Measurements from ENCODE around the gene PER2.

PER2 gene

DNA sequence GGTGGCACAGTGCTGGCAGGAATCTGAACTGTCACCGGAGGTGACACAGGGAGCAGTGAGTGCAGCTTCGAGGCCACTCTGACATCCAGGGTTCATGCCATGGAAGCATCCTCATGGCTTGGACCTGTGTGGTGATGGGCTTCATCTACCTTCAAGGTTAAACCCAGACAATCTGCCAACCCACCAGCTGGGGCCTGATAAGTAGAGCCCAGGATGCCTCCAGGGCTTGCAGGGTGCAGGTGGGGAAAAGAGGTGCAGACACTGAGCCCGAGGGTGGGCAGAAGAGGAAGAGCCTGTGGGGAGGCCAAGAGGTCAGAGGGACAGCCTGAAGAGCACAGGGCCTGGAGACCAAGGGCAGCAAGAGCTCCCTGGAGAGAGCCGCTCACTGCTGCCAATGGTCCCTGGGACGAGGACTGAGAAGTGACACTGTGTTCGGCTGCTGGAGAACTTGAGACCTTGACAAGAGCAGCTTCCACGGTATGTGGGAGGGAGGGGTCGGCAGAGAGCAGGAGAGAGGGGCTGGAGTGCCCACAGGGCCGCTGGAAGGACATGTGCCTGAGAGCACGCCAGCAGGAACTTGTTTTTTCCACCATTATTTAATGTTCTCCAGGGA, 40.5 kb downstream of the PER2 start:
- DNase-seq (ENCODE audit: low read depth in 2 of 2), result no peak

DNA sequence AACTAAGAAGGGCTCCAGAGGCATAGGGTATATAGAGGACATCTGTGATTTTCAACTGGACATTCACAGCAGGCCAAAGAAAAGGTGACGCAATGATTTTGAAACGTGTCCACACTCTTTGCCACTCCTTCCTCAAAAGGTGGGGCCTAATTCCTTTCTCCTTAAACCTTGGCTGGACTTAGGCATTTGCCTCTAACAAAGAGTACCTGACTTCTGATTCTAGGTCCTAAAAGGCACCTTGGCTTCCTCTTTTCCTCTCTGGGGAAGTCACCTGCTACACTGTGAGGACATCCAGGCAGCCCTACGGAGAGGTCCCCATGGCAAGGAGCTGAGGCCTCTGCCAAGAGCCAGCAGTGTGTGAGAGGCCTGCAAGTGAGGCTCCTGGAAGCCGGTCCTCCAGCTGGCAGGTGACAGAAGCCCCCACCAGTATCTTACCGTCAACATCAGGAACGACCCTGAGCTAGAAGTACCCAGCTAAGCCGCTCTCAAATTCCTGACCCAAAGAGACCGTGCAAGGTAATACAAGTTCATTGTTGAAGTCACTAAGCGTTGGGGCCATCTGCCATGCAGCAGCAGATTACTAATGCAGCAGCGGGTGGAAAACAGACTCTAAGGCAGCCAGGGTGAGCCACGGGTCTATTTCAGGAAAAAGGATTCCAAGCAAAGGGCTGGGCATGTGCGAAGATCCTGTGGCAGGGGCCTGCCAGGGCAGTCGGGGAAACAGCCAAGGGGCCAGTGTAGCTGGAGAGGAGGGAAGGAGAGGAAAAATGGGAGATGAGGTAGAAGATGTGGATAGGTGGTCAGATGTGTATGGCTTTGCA, 41.2 kb downstream of the PER2 start:
- no peak for DNase-seq (ENCODE audit: low read depth in 2 of 2)

DNA sequence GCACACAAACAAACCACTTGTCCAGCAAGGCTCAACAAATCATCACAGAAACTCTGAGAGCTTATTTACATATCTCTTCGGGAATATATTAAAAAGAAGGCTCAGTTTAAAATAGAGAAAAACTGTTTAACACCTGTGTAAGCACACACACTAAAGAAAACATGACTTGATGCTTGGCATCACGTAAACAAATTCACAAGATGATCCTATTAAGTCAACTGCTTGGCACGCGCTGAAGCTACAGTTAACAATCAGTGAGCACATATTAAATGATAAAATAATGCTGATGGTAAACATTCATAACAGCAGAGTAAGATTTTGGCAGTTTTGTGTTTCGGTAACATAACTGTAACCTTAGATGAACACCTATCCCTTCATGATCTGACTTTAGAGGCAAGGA, 44.3 kb downstream of the PER2 start:
- DNase-seq (ENCODE audit: low read depth in 2 of 2), result no peak

DNA sequence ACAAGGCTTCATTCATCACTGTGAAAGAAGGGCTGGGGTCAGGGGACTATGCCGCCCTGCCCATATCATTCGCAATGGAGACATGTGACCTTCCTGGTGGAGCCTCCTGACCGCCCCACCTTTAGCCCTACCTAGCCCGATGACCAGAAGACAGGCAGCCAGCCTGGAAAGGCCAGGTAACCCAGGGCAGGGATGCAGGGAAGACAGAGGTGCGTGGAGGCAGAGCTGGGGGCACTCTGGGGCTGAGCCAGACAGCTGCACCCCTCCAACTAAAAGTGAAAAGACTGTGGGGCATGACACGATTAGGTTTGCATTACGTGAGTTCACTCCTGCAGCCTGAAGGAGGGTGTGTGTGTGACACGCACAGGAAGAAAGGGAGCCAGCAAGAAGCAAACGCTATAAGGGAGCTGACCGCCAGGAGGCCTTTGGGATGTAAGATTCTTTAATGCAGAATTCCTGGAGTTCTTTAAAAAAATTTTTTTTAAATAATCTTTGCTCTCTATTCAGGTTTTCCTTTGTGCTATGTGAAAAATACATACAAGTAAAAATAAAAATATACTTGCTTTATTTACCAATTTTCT, 44.8 kb downstream of the PER2 start:
- no peak for DNase-seq (ENCODE audit: low read depth in 2 of 2)

DNA sequence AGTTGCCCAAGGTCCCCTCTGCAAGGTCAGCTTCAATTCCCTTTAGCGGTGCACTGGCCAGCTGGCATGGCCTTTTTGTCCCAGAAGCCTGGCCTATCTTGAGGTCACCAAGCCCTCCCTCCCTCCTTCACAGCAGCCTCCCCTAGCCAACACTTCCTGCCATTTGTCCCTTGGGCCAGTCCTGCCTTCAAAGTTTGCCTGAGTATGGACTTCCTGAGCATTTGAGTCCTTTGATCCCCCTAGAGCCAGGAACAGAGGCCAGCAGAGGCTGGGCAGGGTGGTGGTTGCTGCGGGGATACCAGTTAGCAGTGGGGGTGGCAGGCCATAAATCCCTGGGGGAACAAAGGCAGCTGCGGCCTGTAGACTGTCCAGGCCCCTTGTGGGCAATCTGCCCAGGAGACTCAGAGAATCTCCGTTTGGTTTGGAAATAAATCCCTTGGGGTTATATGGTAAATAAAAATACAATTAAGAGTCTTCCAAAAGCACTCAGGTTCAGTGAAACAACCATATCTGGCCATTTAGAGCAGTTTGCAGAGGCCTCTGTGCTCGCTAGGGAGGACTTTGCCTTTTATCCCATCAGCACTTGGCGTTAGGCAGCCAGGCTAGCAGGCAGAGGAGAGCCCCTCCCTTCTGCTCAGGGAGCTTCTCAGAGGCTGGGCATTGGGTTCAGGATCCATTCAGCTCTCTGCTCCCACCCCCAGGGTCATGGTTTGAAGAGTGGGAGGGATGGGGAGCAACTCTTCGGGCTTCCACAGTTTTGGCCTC, 45.5 kb downstream of the PER2 start:
- DNase-seq (ENCODE audit: low read depth in 2 of 2), result no peak

DNA sequence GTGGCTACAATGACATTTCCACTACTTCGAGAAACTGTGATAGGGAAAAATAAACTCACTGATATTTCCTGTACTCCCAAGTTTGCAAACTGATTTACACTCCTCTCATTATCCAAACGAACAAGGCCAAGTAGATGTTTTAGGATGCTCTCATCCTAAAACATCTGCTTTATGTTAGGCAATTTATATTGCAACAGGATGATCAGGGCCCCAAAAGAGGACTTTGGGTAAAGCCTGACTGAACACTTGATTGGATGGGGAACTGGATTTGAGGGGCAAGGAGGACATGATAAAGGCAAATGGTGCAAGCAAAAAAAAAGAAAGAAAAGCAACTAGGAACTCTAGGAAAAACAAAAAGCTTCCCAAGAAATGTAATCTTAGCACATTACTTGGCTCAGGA, 46.4 kb downstream of the PER2 start:
- DNase-seq (ENCODE audit: low read depth in 2 of 2), result no peak

DNA sequence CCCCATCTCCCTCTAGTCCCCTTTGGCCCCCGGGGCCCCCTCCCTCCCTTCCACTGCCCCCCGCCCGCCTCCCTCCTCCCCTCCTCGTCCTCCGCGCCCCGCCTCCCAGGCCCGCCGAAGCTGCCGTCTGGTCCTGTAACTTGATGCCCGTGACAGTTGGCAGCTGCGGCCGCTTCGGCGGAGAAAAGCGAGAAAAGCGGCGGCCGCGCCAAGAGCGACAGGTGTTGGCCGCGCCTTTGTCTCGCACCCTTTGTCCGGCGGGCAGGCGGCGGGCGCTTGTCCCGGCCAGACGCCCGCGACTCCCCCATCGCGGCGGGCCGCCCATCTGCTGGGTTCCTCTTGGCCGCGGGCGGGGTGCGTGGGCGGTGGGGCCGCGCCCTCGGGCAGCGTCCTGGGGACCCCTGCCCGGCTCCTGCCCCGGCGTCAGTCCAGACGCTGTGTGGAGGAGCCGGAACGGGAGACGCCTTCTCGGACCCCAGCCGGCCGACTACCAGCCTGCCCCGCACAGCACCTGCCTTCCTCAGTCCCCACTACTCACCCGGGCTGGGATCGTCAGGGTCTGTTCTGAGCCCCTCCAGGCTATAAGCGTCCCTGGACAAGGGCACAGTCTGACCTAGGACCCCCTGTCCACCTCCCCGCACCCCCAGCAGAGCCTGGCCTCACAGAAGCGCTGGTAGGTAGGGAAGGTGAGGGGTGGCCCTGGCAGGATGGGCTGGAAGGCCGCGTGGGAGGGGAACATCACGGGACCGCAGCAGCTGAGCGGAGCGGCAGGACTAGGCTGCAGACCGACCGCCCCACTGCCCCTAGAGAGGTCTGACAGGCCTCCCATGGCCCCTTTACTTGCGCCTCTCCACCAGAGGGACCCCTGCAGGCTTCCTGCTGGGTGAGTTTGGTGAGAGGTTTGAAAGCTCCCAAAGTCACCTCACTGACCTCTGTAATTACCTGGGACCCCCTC, 47.4 kb downstream of the PER2 start:
- no peak for DNase-seq (ENCODE audit: low read depth in 2 of 2)

DNA sequence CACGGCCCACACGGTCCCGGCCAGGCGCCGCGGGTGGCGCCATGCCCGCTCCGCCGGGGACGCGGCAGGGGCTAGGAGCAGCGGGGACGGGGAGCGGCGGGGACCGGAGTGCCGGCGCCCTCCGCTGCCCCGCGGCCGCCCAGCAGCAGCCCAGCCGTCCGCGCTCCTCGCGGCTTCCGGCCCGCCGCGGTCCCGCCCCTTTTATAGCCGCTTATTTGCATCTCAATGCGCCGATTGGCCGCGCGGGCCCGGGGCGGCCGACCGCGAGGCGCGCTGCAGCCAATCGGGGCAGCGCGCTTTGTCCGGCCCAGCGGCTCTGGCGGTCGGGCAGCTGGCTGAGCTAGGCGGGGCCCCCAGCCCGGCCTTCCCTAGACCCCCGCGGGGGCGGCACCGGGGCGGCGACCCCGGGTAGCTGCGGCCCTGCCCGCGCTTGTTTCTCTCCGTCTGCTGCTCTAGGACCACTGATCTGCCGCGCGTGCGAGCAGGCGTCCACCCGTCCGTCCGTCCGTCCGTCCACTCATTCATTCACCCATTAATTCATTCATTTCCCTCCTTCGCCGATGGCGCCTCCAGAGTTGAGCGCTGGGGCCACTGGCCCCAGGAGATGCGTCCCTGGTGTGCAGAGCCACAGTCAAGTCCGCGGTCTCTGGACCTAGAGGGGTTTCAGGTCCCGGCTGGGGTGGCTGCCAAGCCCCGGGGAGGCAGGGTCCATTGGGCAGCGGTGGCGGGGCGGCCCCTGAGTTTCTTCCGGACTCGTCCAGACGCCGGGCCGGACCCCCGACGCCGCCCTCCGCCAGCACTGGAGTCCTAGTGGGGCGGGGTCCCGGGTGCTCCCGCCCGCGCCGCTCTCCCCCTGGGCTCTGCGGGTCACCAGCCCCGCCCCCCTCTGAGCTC, 48.3 kb downstream of the PER2 start, which contains the start of gene HES6:
Gene HES6, minus strand, starts transcription at position 176 of the 894 bp plus-strand sequence. Its CDS starts 133 bp downstream, at position 43.
- peak; percentile 50 for DNase-seq (ENCODE audit: low read depth in 2 of 2)

DNA sequence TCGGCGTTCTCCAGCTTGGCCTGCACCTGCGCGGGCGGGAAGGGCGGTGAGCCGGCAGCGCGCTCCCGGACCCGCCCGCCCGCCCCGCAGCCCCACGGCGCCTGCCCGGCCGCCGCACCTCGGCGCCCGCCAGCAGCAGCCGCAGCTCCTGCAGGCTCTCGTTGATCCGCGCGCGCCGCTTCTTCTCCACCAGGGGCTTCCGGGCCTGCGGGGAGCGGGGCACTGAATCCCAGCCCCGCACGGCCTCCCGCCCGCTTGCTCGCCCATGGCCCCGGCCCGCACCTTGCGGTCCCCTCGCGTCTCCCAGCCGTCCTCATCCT, 48.9 kb downstream of the PER2 start:
- no peak for DNase-seq (ENCODE audit: low read depth in 2 of 2)

DNA sequence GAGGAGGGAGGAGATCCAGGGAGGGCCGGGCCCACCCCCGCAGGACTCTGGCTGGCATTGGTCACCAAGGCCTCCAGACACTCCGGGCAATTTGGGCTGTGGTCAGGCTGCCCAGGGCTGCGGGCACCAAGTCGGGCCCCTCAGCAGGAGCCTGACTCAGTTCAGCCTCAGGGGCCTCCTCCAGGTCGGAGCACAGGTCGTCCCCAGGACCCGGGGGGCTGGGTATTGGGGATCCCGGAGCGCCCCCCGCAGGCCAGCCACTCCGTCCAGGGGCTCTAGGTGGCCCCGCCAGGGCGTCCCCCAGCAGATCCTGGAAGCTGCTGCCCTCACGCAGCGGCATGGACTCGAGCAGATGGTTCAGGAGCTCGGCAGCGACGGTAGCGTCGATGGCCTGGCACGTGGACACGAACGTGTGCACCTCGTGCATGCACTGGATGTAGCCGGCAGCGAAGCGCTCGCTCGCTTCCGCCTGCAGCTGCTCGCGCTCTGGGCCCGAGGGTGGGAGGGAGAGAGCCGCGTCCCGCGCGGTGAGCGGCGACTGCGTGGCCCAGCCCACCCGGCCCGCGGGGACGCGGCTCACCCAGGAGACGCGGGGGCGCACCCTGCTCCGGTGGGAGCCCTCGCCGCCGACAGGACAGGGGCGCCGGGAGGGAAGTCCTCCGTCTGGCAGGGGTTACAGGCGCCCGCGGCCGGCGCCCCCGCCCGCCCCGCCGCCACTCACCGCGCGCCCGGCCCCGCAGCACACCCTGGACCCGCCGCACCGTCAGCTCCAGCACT, 49.5 kb downstream of the PER2 start:
- DNase-seq (ENCODE audit: low read depth in 2 of 2), result no peak

DNA sequence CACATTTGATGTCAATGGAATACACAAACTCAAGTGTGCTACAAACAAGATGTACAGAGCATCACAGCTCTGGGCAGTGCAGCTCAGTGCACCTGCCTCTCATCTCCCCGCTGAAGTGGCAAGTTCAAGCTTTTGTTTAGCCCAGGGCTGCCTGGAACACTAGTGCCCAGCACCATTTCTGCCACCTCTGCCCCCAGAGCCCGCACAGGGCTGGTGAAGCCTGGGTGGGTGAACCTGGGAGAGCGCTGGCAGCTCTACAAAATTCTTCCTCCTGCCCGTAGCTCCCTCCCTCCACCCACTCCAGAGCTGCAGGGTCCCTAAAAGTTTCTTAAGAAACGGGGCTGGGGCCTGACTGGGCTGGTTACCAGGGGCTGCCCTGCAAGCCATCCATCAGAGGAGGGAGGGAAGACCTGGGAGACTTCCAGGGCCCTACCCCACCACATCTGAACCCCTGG, 50.1 kb downstream of the PER2 start:
- DNase-seq (ENCODE audit: low read depth in 2 of 2), result no peak

DNA sequence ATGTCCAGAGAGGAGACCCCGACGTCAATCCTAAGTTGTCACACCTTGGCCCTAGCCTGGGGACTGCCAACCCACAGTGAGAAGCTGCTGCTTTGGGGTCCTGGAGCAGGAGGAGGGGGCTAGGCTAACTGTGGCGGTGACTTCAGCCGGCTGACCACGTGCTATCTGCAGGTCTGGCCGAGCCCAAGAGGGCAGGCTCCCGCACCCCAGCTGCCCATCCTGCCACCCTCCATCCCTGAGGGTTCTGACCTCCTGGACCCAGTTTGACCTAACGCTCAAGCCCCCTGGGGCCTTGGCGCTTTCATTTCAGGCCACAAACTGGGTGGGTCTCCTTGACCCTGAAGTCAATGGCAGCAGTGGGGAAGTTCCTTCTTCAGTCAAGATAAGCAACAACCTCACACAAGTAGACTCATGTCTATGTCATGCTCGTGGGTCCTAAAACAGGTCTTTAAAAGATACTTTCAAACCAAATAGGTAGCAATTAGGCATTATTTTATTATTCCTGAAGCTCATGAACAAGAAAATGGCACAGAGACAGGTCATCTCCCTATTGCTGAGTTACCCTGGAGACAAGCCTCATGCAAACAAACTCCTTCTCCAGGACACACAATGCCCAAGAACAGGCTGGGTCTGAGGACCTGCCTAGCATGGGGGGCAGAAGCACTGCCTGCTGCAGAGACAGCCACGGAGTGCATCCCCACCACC, 50.8 kb downstream of the PER2 start:
- DNase-seq (ENCODE audit: low read depth in 2 of 2), result no peak

DNA sequence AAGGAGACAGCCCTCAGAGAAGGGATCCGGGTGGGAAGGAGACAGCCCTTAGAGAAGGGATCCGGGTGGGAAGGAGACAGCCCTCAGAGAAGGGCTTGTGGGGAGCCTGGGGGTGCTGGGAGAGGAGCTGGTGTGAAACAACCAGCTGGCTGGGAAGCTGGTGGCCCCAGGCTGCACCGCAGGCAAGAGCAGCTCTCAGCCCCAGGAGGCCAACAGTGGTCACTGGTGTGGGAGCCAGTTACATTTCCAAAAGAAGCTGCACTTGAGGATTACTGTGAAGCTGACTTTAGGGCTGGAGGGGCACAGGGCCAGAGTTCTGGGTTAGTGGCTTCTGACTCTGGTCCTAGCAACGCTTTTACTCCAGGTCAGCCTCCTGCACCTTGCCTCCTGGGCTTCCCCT, 51.8 kb downstream of the PER2 start:
- DNase-seq (ENCODE audit: low read depth in 2 of 2), result no peak

DNA sequence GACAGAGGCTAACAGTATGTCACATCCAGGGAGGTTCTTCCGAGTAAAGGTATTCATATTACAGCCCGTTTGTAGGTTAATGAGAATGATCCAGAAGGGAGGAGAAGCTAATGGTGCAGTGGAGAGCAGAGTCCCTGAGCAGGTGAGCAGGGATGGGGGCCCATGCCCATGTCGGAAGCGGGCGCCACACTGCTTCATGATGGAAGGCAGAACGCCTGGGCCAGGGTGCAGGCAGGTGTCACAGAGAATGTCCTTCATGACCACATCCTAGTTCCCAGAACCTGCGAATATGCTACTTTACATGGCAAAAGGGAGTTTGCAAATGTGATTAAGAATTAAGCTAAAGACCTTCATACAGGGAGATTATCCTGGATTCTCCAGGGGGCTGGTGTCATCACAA, 52.6 kb downstream of the PER2 start:
- DNase-seq (ENCODE audit: low read depth in 2 of 2), result no peak

DNA sequence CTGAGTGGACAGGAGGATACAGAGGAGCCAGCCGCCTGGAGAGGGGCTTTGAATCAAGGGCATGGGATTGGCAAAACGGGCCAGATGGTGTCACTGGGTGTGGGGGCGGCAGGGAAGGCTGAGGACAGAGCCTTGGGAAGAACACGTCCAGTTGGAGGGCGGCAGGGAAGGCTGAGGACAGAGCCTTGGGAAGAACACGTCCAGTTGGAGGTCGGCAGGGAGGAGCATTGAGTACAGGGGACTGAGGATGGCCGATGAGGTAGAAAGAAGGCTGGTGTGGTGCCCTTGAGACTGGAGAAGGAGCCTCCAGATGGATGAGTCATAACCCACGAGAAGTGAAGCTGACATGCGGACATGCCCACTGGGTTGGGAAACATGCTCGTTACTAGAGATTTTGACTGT, 53.1 kb downstream of the PER2 start:
- no peak for DNase-seq (ENCODE audit: low read depth in 2 of 2)

DNA sequence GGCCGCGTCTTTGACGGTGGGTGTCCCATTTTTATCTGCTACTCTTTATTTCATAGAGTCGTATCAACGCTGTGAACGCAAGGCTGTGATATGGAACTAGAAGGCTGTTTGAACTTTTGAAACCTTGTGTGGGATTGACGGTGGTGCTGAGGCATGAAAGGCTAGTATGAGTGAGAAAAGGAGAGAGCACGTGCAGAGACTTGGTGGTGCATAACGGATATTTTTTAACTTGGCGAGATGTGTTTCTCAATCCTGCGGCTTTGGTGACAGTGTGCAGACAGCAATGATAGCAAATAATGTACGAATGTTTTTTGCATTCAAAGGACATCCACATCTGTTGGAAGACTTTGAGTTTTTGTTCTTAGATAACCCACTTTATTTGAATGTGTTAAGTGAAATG, 54.8 kb downstream of the PER2 start:
- no peak for DNase-seq (ENCODE audit: low read depth in 2 of 2)

DNA sequence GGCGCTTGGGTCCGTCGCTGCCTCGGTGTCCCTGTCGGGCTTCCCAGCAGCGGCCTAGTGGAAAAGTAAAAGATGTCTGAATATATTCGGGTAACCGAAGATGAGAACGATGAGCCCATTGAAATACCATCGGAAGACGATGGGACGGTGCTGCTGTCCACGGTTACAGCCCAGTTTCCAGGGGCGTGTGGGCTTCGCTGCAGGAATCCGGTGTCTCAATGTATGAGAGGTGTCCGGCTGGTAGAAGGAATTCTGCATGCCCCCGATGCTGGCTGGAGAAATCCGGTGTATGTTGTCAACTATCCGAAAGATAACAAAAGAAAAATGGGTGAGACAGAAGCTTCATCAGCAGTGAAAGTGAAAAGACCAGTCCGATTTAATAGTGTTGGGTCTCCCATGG, 56.6 kb downstream of the PER2 start:
- DNase-seq (ENCODE audit: low read depth in 2 of 2), result no peak

DNA sequence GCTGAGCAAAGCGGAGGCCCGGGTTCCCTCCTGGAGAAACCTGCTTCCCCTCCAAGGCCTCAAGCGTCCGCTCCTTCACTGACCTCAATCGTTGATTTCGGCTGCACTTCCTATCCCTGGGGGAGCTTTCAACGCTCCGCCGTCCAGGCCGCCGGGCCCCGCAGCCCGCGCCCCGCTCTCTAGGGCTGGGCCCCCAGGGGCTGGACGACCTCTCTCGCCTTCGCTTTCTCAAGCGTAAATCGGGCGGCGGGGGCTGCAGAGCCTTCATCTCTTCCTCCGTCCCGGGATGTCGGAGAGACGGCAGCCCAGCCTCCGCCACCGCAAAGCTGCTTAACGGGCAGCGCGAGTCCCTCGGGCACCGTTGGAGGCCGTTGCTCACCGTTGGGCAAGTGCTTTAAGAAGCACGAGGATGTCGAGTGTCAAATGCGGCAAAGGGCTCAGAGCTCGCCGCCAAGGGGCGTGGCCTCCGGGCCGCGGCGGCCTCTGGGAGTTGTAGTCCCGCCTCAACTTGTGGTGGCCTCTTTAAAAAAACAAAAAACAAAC, 57.1 kb downstream of the PER2 start:
- peak; percentile 55 to 60 for DNase-seq (ENCODE audit: low read depth in 2 of 2)

DNA sequence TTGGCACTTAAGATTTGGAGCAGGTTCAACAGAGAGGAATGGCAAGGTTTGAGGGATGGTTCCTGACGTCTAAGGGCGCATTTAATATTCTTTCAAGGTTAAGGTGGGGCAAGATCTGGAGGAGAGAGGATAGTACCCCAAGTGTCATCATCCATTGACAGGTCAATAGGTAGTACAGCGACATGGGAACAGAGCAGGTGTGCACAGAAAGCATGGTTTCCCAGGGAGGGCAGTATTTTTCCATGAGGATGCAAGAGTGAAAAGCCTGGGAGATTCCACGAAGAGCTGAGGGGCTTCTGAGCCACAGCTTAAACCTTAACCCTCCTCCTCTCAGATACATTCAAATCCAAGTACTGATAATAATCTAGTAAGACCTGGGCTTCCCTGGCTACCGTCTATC, 57.7 kb downstream of the PER2 start:
- DNase-seq (ENCODE audit: low read depth in 2 of 2), result no peak

Data from activated CD8-positive, alpha-beta memory T cell treated with anti-CD3 and anti-CD28 coated beads for 4 hours (primary cell).